Peyer's patch (tissue), 4 donors: ENCODE measurements around the gene PEF1.

Source experiments
- POLR2A ChIP-seq, 2 donors: fragments of 450-650 bp; IDR thresholded peaks; one replicate each; pipeline ENCODE4 v1.5.1; 2017; ENCODE audit warnings: antibody characterized with exemption in 2 of 2, mild to moderate bottlenecking in 2 of 2, moderate library complexity in 2 of 2
- TF ChIP-seq, protein P1 (sequence below), 6 experiments: fragments of 450-650 bp in 4 of 6; fragments of 200-600 bp in 2 of 6; sonication (generic) in 1 of 6; IDR thresholded peaks; one replicate each; pipeline ENCODE4 v1.5.1; 2017 to 2019; ENCODE audit warnings: antibody characterized with exemption in 6 of 6, mild to moderate bottlenecking in 3 of 6, moderate library complexity in 1 of 6

DNA sequence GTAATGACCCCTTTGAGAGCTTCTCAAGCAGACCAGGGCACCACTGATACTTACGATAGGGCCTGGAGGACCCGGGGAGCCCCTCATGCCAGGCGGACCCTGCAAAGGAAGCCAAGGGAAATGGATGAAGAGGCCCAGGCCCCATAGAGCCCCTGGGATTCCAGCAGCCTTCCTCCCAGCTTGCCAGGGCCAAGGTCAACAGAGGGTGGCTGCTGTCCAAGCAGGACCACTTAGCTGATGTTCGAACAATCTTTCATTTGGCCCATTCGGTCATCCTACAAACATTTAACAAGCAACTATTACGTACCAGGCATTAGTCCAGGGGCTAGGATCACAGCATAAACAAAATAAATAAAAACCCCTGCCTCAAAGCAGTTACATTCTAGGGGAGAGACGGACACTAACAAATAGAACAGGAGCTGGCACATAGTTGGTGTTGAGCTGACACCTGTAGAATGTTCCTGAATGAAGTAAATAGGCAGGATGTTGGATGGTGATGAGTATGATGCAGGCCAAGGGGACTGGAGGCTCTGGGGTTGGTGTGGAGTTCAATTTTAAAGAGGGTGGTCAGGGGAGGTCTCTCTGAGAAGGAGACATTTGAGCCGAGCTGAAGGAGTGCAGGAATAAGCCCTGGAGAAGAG lies 27.0 kb upstream of the PEF1 start:
- TF ChIP-seq, protein P1, sequence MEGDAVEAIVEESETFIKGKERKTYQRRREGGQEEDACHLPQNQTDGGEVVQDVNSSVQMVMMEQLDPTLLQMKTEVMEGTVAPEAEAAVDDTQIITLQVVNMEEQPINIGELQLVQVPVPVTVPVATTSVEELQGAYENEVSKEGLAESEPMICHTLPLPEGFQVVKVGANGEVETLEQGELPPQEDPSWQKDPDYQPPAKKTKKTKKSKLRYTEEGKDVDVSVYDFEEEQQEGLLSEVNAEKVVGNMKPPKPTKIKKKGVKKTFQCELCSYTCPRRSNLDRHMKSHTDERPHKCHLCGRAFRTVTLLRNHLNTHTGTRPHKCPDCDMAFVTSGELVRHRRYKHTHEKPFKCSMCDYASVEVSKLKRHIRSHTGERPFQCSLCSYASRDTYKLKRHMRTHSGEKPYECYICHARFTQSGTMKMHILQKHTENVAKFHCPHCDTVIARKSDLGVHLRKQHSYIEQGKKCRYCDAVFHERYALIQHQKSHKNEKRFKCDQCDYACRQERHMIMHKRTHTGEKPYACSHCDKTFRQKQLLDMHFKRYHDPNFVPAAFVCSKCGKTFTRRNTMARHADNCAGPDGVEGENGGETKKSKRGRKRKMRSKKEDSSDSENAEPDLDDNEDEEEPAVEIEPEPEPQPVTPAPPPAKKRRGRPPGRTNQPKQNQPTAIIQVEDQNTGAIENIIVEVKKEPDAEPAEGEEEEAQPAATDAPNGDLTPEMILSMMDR (IDR thresholded peaks at IDR 0.05), result no peak
- TF ChIP-seq POLR2A (IDR thresholded peaks at IDR 0.05), result no peak
